Daoy (cell line): Measurements from ENCODE around the gene KIAA2012. TPM values are rescaled to one million over a fixed set of nuclear protein-coding genes. Genes with fewer than 3 reads are reported as not detected.

Experiments used
- DNase-seq: peaks from one replicate; pipeline ENCODE4 v3.0.0-alpha.2; 2015; ENCODE audit warnings: low read depth
- total RNA-seq: library from RNA; depleted of rRNA; stranded (reverse); fragments of >200 nt; shearing (Covaris generic); gene quantifications from 2 replicates; pipeline ENCODE4 v1.2.3, GENCODE V29; 2014; rRNA removed

The KIAA2012 gene
- total RNA-seq = not detected in 2 replicates

DNA sequence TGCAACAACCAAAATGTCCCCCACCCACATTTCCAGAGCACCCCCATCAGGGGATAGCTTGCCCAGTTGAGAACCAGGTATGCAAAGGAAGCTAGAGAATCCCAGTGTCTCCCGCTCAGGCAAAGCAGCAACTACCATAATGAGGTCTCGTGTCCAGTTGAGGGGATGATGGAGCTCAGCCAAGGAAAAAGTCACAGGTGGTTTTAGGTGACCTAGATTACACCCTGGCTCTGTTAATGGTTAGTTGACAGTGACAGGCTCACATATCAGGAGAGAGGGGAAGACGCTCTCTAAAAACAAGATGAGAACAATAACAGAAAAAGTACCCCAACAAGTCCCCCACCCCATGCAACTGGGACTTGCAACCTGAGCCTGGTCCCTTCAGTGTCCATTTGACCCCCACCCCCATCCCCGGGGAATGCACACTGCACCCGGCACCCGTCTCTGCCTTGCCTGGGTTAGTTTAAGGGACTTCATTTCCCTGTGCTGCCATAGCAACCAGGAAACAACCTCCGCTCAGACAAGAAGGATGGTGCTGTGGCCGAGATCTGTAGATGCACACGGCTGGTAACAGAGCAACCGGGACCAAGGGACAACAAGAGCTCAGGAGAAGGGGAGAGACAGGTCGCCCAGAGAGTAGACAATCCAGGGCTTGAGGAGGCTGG is at the start of gene KIAA2012:
Gene KIAA2012, plus strand, starts transcription at position 519 of the 665 bp plus-strand sequence. CDS start 373 bp downstream, outside the sequence.
- no peak for DNase-seq

DNA sequence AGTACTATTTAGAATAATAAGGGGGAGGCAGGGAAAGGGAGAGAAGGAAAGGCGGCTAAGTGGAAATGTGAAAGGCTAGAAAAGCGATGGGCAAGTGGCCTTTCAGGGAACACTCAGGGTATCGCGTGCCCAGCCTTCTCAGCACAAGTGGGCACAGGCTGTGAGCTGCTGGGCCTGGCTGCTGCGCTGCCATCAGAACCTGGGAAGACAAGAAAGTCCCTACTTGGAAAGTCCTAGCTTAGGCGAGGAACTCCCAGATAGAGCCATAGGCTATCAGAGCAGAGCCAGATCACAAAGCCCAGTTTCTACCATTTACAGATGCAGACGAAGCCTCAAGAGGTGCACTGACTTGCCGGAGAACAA is 49.2 kb upstream of the KIAA2012 start:
- DNase-seq = no peak

DNA sequence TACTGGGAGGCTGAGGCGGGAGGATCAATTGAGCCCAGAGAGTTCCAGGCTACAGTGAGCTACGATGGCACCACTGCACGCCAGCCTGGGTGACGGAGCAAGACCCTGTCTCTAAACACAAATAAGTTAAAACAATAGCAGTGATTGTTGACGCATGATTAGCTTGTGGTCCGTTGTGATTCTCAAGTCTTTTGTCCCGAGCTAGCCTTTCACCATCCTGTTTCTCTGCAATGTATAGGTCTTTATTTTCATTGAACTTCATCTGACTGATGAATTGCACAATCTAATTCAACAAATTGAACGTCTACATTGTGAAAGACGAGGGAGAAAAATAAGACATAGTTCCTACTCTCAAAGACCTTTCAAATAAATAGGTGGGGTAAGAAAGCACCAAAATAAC is 48.2 kb upstream of the KIAA2012 start:
- no peak for DNase-seq

DNA sequence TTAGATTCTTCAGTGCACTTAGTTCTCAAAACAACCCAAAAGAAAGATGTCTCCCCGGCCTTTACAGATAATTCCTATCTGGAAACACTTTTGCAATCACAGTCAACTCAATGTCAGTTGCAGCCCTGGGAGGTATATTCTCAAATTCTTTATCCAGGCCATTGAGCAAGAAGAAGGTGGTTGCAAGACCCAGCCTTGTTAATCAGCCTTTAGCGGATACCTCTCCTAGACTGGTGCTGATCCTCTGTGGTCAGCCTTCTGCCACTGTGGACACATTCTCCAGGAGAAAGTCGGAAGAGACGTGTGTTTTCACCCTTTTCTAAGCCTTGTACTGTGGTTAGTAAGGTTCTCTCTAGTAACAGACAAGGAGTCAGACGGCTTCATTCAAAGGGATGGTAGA is 47.2 kb upstream of the KIAA2012 start:
- no peak for DNase-seq

DNA sequence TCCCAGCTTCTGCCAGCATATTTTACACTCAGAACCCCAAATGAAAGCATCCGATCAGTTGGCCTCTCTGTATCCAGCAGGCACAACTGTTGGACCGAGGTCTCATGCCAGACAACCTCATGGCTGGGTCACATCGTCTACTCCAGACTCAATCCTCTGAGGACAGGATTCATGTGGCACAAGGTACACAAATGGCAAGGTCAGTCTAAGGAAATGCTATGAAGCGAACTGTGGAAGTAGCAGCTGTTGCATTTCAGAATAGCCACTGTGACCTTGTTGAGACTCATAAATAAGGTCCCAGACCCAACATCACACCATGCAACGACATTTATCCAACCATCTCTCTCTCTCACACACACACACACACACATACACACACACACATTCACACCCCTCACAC is 46.5 kb upstream of the KIAA2012 start:
- no peak for DNase-seq

DNA sequence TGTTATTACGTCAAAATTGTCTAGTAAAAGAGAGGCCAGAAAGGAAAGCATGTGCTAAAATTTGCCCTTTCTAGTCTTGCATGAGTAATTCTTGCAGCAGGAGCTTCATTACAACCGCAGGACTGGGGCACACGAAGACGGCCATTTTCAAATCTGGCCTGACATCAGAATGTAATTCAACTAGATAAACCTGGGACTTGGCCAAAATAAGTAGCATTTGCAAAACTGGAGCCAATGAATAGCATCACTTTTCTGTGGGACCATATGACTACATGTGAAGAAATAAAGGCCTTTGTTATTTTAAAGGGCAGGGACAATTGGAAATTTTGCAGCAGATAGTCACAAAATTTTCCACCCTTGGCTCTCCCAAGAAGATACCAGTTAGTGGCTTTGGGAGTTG is 42.4 kb upstream of the KIAA2012 start:
- no peak for DNase-seq

DNA sequence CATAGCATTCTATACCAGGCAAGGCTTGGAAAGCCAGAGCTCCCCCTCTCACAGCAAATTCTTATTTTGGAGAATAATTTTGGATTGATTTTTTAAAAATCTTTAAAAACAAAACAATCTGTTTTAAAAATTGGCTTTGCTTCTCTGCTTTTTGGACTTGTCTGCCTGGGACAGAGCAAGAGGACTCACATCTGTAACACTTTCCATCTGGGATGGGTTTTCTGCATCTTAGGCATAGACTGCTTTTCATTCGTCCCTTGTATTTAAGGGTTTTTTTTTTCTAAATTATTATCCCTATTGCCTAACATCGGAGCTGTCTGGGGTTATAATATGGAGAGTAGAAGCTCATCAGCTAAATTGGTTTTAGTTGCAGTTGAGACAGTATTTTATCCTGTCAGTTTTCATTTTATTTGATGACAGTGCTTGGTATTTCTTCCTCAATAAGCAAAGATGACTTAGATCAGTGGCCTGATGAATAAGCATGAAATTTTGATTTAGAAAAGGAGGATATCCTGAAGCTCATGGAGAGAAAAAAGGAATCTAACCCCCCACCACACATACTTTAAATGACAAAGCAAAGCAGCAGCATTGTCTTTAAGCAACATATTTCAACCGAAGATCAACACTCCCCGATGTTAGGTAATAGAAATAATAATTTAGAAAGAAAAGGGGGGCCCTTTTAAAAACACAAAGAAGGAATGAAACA is 41.7 kb upstream of the KIAA2012 start:
- no peak for DNase-seq

DNA sequence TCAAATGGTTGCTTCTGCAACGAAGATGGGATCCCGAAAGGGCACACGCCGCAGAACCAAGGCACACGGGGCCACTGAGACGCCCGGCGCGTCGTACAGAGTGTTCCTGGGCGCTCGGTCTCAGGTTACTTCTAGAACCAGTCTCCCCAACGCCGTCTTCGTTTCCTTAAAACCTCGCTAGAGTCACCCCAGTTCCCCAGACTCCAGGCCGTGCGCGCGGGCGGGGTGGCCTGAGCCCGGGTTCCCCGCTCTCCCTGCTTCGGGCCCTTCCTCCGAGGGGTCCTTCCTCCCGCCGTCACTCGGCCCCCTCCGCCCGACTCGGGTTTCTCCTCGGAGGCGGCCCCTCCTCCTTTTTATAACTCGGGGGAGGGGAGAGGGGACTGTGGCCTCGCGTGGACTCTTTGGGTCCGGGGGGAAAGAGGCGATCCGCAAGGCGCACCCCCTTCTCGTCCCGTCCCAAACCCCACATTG is 40.2 kb upstream of the KIAA2012 start:
- DNase-seq = peak; percentile 59

DNA sequence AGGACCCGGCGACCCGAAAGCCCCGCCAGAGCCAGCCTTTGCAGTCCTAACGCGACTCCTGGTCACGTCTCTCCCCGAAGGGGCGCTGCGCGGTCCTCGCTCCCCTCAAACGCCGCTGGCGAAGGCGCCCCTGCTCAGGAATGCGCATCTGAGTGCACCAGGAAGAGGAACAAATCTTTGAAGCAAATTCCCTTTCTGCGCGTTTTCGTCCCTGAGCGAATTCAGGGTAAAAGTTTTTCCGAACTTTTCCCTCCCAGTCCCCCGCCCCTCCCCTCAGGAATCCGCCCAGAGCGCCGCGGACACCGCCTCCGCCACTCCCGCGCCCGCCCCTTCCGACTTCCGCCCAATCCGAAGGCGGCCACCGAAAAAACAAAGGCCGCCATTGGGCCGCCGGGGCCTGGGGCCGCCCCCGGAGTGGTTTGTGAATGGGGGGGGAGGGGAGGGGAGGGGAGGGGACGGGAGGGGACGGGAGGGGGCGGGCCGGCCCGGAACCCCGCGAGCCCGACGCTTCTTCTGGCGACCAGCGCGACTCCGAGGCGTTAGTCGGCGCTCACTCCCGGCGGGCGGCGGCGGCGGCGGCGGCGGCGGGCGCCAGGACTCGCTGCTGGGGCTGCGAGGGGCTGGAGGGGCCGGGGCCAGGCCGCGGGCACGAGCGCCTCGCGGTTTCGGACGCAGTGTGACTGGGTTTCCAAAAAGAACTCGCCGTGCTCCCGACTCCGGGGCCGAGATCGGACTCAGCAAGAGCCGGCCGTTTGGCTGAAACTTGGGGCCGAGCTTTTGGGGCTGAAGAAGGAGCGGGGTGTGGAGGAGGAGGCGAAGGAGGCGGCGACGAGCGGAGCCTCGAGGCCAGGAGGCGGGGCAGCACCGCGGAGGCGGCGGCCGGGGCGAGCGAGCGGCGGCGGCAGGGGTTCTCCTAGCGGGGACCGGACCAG is 39.5 kb upstream of the KIAA2012 start, which contains the start of gene FZD7:
Gene FZD7, plus strand, starts transcription at position 539 of the 932 bp plus-strand sequence. CDS start 793 bp downstream, outside the sequence.
- DNase-seq = peak; percentile 93

DNA sequence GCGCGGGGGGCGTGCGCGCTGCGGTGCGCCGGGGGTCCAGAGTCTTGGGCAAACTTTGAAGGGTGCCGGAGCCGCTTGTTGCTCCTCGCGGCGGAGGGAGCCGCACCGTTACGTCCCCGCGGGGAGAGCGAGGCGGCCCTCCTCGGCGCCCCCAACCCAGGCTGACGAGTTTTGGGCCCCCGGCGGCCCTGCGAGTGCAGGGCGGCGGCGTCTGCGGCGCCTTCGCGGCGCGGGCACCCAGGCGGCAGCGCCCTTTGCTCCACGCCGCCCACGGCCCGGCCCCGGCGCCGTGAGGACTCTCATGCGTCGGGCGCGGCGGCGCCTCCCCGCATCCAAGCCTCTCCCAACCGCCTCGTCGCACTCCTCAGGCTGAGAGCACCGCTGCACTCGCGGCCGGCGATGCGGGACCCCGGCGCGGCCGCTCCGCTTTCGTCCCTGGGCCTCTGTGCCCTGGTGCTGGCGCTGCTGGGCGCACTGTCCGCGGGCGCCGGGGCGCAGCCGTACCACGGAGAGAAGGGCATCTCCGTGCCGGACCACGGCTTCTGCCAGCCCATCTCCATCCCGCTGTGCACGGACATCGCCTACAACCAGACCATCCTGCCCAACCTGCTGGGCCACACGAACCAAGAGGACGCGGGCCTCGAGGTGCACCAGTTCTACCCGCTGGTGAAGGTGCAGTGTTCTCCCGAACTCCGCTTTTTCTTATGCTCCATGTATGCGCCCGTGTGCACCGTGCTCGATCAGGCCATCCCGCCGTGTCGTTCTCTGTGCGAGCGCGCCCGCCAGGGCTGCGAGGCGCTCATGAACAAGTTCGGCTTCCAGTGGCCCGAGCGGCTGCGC is 38.6 kb upstream of the KIAA2012 start:
- DNase-seq = peak; percentile 56

DNA sequence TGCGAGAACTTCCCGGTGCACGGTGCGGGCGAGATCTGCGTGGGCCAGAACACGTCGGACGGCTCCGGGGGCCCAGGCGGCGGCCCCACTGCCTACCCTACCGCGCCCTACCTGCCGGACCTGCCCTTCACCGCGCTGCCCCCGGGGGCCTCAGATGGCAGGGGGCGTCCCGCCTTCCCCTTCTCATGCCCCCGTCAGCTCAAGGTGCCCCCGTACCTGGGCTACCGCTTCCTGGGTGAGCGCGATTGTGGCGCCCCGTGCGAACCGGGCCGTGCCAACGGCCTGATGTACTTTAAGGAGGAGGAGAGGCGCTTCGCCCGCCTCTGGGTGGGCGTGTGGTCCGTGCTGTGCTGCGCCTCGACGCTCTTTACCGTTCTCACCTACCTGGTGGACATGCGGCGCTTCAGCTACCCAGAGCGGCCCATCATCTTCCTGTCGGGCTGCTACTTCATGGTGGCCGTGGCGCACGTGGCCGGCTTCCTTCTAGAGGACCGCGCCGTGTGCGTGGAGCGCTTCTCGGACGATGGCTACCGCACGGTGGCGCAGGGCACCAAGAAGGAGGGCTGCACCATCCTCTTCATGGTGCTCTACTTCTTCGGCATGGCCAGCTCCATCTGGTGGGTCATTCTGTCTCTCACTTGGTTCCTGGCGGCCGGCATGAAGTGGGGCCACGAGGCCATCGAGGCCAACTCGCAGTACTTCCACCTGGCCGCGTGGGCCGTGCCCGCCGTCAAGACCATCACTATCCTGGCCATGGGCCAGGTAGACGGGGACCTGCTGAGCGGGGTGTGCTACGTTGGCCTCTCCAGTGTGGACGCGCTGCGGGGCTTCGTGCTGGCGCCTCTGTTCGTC is 37.7 kb upstream of the KIAA2012 start:
- DNase-seq = peak; percentile 23

DNA sequence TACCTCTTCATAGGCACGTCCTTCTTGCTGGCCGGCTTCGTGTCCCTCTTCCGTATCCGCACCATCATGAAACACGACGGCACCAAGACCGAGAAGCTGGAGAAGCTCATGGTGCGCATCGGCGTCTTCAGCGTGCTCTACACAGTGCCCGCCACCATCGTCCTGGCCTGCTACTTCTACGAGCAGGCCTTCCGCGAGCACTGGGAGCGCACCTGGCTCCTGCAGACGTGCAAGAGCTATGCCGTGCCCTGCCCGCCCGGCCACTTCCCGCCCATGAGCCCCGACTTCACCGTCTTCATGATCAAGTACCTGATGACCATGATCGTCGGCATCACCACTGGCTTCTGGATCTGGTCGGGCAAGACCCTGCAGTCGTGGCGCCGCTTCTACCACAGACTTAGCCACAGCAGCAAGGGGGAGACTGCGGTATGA is 37.1 kb upstream of the KIAA2012 start:
- no peak for DNase-seq

DNA sequence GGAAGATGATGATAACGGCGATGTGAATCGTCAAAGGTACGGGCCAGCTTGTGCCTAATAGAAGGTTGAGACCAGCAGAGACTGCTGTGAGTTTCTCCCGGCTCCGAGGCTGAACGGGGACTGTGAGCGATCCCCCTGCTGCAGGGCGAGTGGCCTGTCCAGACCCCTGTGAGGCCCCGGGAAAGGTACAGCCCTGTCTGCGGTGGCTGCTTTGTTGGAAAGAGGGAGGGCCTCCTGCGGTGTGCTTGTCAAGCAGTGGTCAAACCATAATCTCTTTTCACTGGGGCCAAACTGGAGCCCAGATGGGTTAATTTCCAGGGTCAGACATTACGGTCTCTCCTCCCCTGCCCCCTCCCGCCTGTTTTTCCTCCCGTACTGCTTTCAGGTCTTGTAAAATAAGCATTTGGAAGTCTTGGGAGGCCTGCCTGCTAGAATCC is 36.4 kb upstream of the KIAA2012 start:
- DNase-seq = no peak

DNA sequence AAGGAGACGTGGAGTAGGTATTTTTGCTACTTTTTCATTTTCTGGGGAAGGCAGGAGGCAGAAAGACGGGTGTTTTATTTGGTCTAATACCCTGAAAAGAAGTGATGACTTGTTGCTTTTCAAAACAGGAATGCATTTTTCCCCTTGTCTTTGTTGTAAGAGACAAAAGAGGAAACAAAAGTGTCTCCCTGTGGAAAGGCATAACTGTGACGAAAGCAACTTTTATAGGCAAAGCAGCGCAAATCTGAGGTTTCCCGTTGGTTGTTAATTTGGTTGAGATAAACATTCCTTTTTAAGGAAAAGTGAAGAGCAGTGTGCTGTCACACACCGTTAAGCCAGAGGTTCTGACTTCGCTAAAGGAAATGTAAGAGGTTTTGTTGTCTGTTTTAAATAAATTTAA is 36.0 kb upstream of the KIAA2012 start:
- DNase-seq = no peak

DNA sequence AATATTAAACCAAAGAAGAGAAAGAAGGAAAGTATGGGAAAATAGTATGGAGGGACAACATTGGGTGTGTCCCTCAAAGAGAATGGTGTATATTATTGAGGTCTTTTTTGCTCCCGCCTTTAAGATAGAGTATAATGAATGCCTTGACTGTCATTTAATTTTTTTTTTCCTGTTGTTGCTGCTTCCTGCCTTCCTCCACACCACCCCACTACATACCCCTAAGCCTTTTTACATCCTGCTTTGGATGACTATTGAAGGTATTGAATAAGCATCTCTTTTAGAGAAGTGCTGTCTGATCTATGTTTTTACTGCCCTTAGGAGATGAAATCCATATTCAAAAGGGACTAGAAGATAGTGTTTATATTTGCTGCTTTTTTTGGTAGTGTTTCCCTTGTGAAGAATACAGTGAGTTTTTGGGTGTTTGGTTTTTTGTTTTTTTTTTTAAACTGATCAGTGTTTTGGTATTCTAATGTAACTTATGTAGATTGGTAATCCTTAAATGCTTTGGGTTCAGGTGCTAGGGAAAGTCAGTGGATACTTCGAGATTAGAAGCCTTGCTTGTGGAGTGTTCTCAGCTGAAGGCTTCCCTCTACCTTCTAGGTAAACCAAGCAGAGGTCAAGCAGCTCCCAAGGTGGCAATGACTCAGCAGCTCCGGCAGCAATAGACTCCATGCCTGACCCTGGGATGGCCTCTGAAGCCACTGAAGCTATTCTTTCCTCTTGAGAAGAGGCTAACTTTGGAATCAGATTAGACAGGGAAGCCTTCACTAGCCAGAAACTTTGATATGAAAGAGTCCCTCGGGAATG is 34.4 kb upstream of the KIAA2012 start:
- peak; percentile 61 for DNase-seq

DNA sequence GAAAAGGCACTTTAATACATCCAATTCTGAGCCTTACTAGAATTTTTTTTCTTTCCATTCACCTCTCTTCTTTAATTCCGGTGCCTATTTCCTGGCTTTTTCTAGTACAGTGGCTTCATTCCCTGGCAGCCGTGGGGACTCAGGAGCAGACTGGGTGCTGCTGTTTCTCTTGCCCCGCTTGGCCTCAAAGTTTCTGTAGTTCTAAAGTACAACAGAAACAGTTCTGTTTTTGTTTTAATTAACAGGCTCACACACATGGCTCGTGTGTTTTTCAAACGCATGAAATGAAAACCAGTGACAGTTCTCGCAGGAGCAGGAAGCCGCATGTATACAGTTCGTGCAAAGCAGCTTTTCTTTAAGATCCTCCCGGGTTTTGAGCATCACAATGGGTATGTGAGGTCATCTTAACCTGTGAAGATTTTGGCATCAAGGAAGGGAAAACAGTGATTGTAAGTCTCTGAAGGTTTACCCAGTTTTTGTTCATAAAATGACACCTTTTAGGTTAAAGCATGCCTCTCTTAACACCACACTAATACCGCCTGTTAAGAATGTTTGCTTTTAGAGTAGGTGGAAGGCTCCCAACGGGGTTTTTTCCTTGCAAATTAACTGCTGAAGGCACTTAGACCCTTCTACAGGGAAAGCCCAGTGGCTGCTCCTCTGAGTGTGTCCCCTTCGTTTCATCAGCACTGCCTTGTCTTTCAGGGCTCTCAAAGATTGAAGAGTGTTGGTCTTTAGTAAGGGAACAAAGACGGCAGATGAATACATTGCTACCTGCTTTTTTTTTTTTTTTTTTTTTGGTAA is 33.6 kb upstream of the KIAA2012 start:
- peak; percentile 23 for DNase-seq

DNA sequence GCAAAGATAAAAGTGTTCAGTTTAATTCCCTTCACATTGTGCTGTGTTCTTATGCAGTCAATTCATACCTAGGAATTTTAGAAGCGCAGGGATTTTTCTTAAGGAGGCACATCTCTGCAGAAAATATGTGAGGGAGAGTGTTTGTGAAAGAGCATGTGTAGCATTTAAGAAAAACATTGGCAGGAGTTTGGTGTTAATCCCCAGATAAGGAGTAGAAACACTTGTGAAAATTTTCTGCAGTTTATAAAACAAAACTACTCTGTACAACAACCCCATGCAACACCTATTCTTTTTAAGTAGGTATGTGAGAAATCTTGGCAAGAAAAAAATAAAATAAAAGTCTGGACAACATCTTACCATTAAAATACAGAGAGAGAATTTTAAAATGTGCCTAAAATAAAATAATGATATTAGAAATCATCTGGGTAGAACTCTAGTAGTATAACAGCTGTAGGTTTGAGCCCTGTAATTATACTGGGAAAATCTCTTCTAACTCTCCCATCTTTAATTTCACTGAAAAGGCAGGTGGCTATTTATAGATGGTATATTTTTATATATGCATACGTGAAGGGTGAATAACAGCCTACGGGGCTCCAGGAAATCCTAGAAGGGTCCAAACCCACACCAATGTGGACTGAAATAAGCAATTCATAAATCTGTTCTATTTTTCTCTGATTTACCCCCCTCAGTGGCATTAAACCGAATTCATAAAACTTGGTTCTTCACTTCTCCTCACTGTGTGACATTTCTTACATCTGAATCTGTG is 32.8 kb upstream of the KIAA2012 start:
- no peak for DNase-seq

DNA sequence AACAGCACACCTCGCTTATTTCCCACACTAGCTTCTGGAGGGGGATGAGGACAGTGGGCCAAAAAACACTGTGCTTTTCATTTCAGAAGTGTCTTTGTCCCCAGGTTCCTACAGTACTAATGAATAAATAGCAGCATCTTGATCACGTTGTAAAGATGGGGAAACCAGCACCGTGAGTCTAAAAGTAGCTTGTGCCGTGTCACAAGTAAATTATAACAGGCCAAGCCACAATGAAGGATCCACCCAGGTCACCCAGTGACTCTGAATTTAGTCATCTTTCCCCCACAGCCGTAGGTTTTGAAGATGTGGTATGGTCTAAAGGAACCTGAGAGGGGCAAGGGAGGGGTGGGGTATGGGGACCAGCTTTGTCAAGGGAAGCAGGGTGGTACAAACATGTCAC is 30.6 kb upstream of the KIAA2012 start:
- DNase-seq = peak; percentile 16
